Measurements from ENCODE around the gene STK40. TPM values are rescaled to one million over a fixed set of nuclear protein-coding genes. Genes with fewer than 3 reads are reported as not detected.
A peak's percentile ranks its signal among the peaks of the same experiment; 100 is the strongest.

STK40 gene
- total and polyA plus RNA-seq, 8 donors: 21.2 to 68.1 (median 37.6) TPM

DNA sequence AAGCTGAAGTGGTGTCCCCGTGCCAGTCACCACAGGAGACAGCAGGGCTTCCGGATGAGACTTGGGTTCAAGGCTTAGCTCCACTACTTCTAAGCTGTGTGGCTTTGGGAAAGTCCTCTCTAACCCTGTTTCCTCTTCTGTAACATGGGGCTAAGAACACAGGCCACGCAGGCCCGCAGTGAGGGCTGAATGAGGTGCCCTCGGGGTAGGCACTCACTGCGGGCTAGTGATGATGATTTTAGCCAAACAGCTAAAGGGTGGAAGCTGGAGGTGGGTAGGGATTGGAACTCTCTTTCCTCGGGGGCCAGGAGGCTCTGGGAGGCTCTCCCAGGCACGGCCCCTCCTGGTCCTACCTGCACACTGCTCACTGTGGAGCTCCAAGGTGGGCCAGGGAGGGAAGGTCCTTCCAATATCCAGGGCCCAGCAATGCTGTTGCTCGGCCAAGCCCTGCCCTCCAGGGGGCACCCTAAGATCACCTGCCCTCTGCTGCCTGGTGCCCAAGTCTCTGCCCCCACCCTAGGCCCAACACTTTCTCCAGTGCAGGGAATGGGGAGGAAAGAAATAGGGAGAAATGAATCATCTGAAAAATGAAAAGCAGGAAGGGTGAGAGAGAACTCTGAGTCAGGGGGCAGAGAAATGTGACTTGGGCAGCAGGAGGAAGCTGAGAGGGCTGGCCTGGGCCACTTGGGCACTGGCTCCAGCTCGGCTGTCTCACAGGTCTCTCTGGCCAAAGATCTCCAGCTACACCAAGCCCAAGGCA is 43.1 kb downstream of the STK40 start:
- H3K27ac ChIP-seq: no peak overlapping the region
- intact Hi-C loops (cut with DNase I): loop anchor here in 2 of 3 donors (5.0 to 10.0 kb wide), 2 partner anchors 72 to 75 kb away; no protein-coding TSS in a partner anchor
- DNase-seq (peak in 2 of 6 donors; percentile 36 to 52), FAIRE-seq (no peak), ATAC-seq (peak in 3 of 4 donors; percentile 64 to 84 (median 73))
- WGBS, 2 donors: 81 to 84% methylated on average over 10 of the region's 10 CpGs
- TF ChIP-seq, protein P1, sequence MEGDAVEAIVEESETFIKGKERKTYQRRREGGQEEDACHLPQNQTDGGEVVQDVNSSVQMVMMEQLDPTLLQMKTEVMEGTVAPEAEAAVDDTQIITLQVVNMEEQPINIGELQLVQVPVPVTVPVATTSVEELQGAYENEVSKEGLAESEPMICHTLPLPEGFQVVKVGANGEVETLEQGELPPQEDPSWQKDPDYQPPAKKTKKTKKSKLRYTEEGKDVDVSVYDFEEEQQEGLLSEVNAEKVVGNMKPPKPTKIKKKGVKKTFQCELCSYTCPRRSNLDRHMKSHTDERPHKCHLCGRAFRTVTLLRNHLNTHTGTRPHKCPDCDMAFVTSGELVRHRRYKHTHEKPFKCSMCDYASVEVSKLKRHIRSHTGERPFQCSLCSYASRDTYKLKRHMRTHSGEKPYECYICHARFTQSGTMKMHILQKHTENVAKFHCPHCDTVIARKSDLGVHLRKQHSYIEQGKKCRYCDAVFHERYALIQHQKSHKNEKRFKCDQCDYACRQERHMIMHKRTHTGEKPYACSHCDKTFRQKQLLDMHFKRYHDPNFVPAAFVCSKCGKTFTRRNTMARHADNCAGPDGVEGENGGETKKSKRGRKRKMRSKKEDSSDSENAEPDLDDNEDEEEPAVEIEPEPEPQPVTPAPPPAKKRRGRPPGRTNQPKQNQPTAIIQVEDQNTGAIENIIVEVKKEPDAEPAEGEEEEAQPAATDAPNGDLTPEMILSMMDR (IDR thresholded peaks at IDR 0.05): peak in 2 of 4 donors; percentile 21 to 27
- no peaks in the 10 kb centered on the region for H3K9me3 ChIP-seq
- H3K4me3 ChIP-seq: no peak overlapping the region
- peaks cover 7 to 37% (median 9%) of the 10 kb centered on the region in 3 donors for H3K36me3 ChIP-seq
- H3K27me3 ChIP-seq: no peaks in the 10 kb centered on the region
- no peaks in the 10 kb centered on the region for H3K4me1 ChIP-seq

- no peak overlapping the region for H3K4me3 ChIP-seq
- TF ChIP-seq, protein P1 (IDR thresholded peaks at IDR 0.05): no peak
- WGBS, 2 donors: 89 to 90% methylated on average over 33 to 34 of the region's 34 CpGs
- ATAC-seq (no peak), FAIRE-seq (no peak), DNase-seq (peak in 1 of 6 donors; percentile 51)
- no peak overlapping the region for H3K27ac ChIP-seq
- no peaks in the 10 kb centered on the region for H3K27me3 ChIP-seq
- intact Hi-C loops (cut with DNase I): loop anchor here in 2 of 3 donors (5.0 to 10.0 kb wide), 2 partner anchors 73 to 76 kb away; no protein-coding TSS in a partner anchor
- no peaks in the 10 kb centered on the region for H3K4me1 ChIP-seq
- no peaks in the 10 kb centered on the region for H3K9me3 ChIP-seq
- peaks cover 4 to 28% (median 9%) of the 10 kb centered on the region in 3 donors for H3K36me3 ChIP-seq
Measured at GRCh38 chr1:36341626-36342320, 44.0 kb downstream of the STK40 start.

DNA sequence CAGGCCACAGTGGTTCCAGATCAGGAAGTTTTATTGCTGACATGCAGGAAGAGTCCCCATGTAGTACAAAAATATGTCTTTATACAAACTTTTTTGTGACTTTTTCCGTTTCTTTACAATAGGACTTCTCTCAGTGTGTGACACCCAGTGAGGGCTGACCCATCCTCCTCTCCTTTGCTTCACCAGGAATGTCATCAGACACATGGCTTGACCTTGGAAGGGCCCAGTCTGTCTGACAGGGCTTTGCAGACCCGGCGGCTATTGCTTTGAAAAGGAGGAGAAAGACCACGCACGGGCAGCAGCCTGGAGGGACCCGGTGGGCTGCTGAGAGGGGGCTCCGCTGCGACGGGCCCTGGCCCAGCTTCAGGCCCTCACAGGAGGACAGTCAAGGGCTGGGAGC is 46.1 kb downstream of the STK40 start:
- TF ChIP-seq, protein P1 (IDR thresholded peaks at IDR 0.05): no peak
- intact Hi-C loops (cut with DNase I): loop anchor here in 2 of 3 donors (5.0 to 10.0 kb wide), 2 partner anchors 75 to 78 kb away; no protein-coding TSS in a partner anchor
- Histone ChIP-seq H3K9me3 (no peaks in the 10 kb centered on the region), H3K4me3 (no peak overlapping the region), H3K27ac (no peak overlapping the region), H3K36me3 (peaks cover 0 to 18% (median 4%) of the 10 kb centered on the region in 3 donors), H3K27me3 (no peaks in the 10 kb centered on the region), H3K4me1 (no peaks in the 10 kb centered on the region)
- DNase-seq (no peak), FAIRE-seq (no peak), ATAC-seq (no peak)
- WGBS, 2 donors: 81% methylated on average over 9 of the region's 9 CpGs

DNA sequence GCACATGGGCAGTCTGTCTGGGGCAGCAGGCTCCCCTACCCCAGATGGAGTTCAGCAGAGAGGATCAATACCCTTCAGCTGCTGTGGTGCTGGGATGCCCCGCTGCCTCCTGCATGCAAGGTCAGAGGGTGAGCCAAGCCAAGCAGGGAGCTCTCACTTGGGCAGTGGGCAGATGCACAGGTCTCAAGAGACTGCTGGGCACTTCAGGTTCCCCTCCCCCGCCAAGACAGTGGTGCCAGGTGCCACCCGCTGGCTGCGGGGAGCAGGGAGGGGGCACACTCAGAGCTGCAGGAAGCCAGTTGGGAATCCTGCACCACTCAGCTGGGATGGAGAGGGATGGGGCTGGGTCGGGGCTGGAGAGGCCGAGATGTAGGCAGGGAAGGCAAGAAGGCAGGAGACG is 46.5 kb downstream of the STK40 start:
- Histone ChIP-seq H3K27me3 (no peaks in the 10 kb centered on the region), H3K36me3 (peaks cover 0 to 18% (median under 1%) of the 10 kb centered on the region in 3 donors), H3K4me3 (no peak overlapping the region), H3K9me3 (no peaks in the 10 kb centered on the region), H3K27ac (no peak overlapping the region), H3K4me1 (no peaks in the 10 kb centered on the region)
- ATAC-seq (peak in 1 of 4 donors; percentile 23), FAIRE-seq (no peak), DNase-seq (peak in 1 of 6 donors; percentile 52)
- WGBS, 2 donors: 71 to 80% methylated on average over 7 of the region's 7 CpGs
- intact Hi-C loops (cut with DNase I): no loop called here
- TF ChIP-seq, protein P1 (IDR thresholded peaks at IDR 0.05): no peak

All from pancreas (tissue), 10 donors.